HepG2 (cell line): Measurements from ENCODE around the gene MAP3K20. TPM values are rescaled to one million over a fixed set of nuclear protein-coding genes. Genes with fewer than 3 reads are reported as not detected.
A peak's percentile ranks its signal among the peaks of the same experiment; 100 is the strongest.

Experiments used
- ATAC-seq: fragments of 200-7000 bp; cut with Tn5 transposase; 3 replicates; pipeline ENCODE4 v1.9.1; 2020; ENCODE audit warnings: mild to moderate bottlenecking, moderate library complexity
- BruUV-seq: library from RNA; stranded (reverse); fragments of 400-500 nt; replicated peaks from 2 replicates; lab custom pipeline; 2021; lab: Mats Ljungman, UMichigan
- CTCF ChIA-PET: fragments of 300-600 bp; formaldehyde crosslinking; extraction: SDS; loops from one replicate; lab custom pipeline; 2021; ENCODE audit warnings: low total read pairs, inconsistent platforms, low intra/inter-chr PET ratio; lab: Yijun Ruan, JAX
- POLR2A ChIA-PET: fragments of 350-600 bp; sonication (Branson Sonifier 250); formaldehyde crosslinking; loops from one replicate; lab custom pipeline; 2020; ENCODE audit warnings: antibody characterized with exemption, inconsistent platforms; lab: Yijun Ruan, JAX
- DNase-seq: peaks from one replicate; pipeline ENCODE4 v3.0.0-alpha.2; 2015; ENCODE audit warnings: low spot score
- FAIRE-seq: peaks from 3 replicates; lab custom pipeline; 2011; peaks lifted over from hg19 to GRCh38; lab: Jason Lieb, UNC
- H2AFZ ChIP-seq: one replicate; pipeline ENCODE4 v1.6.1; 2011; ENCODE audit warnings: low read length, inconsistent platforms
- H3K27ac ChIP-seq: fragments of 300-600 bp; 3 replicates; pipeline ENCODE4 v1.8.0; 2011; ENCODE audit warnings: mixed run types, mild to moderate bottlenecking, mixed read lengths, low read length, inconsistent platforms; ENCODE audit not compliant: insufficient read depth; ENCODE audit errors: extremely low read length
- H3K27me3 ChIP-seq, 2 experiments: fragments of 200-600 bp in 1 of 2; 2 replicates in 1 of 2; 3 replicates in 1 of 2; pipeline versions ENCODE4 v1.6.0 to v1.8.0; 2011; ENCODE audit warnings: low read length in 2 of 2, mild to moderate bottlenecking in 2 of 2, moderate library complexity in 2 of 2, inconsistent platforms in 1 of 2; ENCODE audit not compliant: insufficient read depth in 2 of 2, control insufficient read depth in 1 of 2
- H3K36me3 ChIP-seq, 2 experiments: fragments of 200-600 bp in 1 of 2; replicated peaks in 1 of 2; 2 replicates in 1 of 2; 3 replicates in 1 of 2; pipeline versions ENCODE4 v1.5.1 to v1.8.0; 2011; ENCODE audit warnings: low read length in 2 of 2, inconsistent platforms in 1 of 2; ENCODE audit not compliant: insufficient read depth in 2 of 2, control insufficient read depth in 1 of 2
- H3K4me1 ChIP-seq: 2 replicates; pipeline ENCODE4 v1.5.1; 2012; ENCODE audit warnings: low read length, inconsistent platforms; ENCODE audit not compliant: insufficient read depth
- H3K4me2 ChIP-seq: 2 replicates; pipeline ENCODE4 v1.6.0; 2011; ENCODE audit warnings: low read depth, low read length, inconsistent platforms
- H3K4me3 ChIP-seq, 3 experiments: fragments of 200-600 bp in 1 of 3; sonication (generic), shearing (Covaris generic) in 1 of 3; replicated peaks in 1 of 3; 2 replicates each; pipeline ENCODE4 v1.5.1; 2011 to 2016; ENCODE audit warnings: low read length in 3 of 3, inconsistent platforms in 2 of 3, low read depth in 2 of 3, mild to moderate bottlenecking in 2 of 3, control low read depth in 1 of 3, mixed read lengths in 1 of 3; ENCODE audit not compliant: insufficient read depth in 1 of 3
- H3K79me2 ChIP-seq: one replicate; pipeline ENCODE4 v1.6.1; 2011; ENCODE audit warnings: low read length, inconsistent platforms; ENCODE audit not compliant: insufficient read depth
- H3K9ac ChIP-seq: 2 replicates; pipeline ENCODE4 v1.6.0; 2011; ENCODE audit warnings: mild to moderate bottlenecking, low read depth, low read length, inconsistent platforms; ENCODE audit not compliant: insufficient read depth
- H3K9me3 ChIP-seq: 2 replicates; pipeline ENCODE4 v1.5.1; 2012; ENCODE audit warnings: mild to moderate bottlenecking, low read length
- H4K20me1 ChIP-seq: 2 replicates; pipeline ENCODE4 v1.6.0; 2011; ENCODE audit warnings: inconsistent platforms, mild to moderate bottlenecking, low read length, moderate library complexity; ENCODE audit not compliant: insufficient read depth
- CREB1 ChIP-seq, 2 experiments: fragments of 450-650 bp in 1 of 2; IDR thresholded peaks; 2 replicates each; pipeline ENCODE4 v1.6.1; 2016 to 2017; ENCODE audit warnings: control low read depth in 1 of 2, mild to moderate bottlenecking in 1 of 2, missing compliant biosample characterization in 1 of 2, missing genetic modification characterization in 1 of 2
- ELF3 ChIP-seq: IDR thresholded peaks from 2 replicates; pipeline ENCODE4 v1.6.1; 2016; ENCODE audit warnings: missing genetic modification reagents, missing compliant biosample characterization
- FLYWCH1 ChIP-seq: sonication (generic); formaldehyde crosslinking; IDR thresholded peaks from 2 replicates; pipeline ENCODE4 v1.8.1; 2023; ENCODE audit warnings: mild to moderate bottlenecking, missing genetic modification reagents
- HDAC6 ChIP-seq: fragments of 200-600 bp; sonication (generic); IDR thresholded peaks from 2 replicates; pipeline ENCODE4 v1.7.0; 2017; ENCODE audit warnings: mild to moderate bottlenecking, antibody characterized with exemption, low read length, low read depth
- JARID2 ChIP-seq: sonication (generic); formaldehyde crosslinking; IDR thresholded peaks from 2 replicates; pipeline ENCODE4 v1.8.1; 2023; ENCODE audit warnings: missing genetic modification reagents, inconsistent platforms; ENCODE audit not compliant: insufficient replicate concordance
- KDM3A ChIP-seq: IDR thresholded peaks from 2 replicates; pipeline ENCODE4 v1.6.1; 2018; ENCODE audit warnings: low read depth, missing compliant biosample characterization
- MAFK ChIP-seq, 2 experiments: IDR thresholded peaks in 1 of 2; conservative IDR thresholded peaks in 1 of 2; 2 replicates each; pipeline ENCODE4 v1.6.1; 2011; ENCODE audit warnings: improper control_type of control experiment in 2 of 2, low read length in 2 of 2
- MBNL3 ChIP-seq: fragments of 250-450 bp; sonication (Bioruptor Pico); conservative IDR thresholded peaks from 2 replicates; pipeline ENCODE4 v1.8.0; 2022; ENCODE audit warnings: mild to moderate bottlenecking, inconsistent platforms
- MLLT10 ChIP-seq: sonication (generic); formaldehyde crosslinking; IDR thresholded peaks from 2 replicates; pipeline ENCODE4 v1.4.0; 2020; ENCODE audit warnings: missing genetic modification reagents
- RCOR2 ChIP-seq: IDR thresholded peaks from 2 replicates; pipeline ENCODE4 v1.6.1; 2016; ENCODE audit warnings: missing biosample characterization, missing genetic modification reagents
- ZNF20 ChIP-seq: sonication (generic); formaldehyde crosslinking; IDR thresholded peaks from 2 replicates; pipeline ENCODE4 v1.4.0; 2020; ENCODE audit warnings: mild to moderate bottlenecking, moderate library complexity, missing genetic modification reagents
- ZNF557 ChIP-seq: sonication (generic); formaldehyde crosslinking; IDR thresholded peaks from 2 replicates; pipeline ENCODE4 v1.4.0; 2020; ENCODE audit warnings: missing genetic modification reagents
- ZNF790 ChIP-seq: sonication (generic); formaldehyde crosslinking; IDR thresholded peaks from 2 replicates; pipeline ENCODE4 v1.8.0; 2022; ENCODE audit warnings: missing genetic modification reagents, mild to moderate bottlenecking, borderline replicate concordance
- in situ Hi-C: cut with HindIII; loops from 2 replicates; pipeline ENCODE4 v1.10.0; 2017; ENCODE audit warnings: low pct_unique_long_range_greater_than_20kb; ENCODE audit not compliant: extremely low pct_ligation_motif_present
- intact Hi-C: fragments of 100-400 bp; cut with micrococcal nuclease; formaldehyde crosslinking; loops from one replicate; pipeline ENCODE4 v1.10.0; 2022; ENCODE audit not compliant: unreplicated experiment
- polyA plus RNA-seq, 8 experiments: library from polyadenylated mRNA; depleted of rRNA in 3 of 8; stranded (reverse) in 7 of 8; unstranded in 1 of 8; fragments of >200 nt; fragmentation: Illumina TruSeq in 4 of 8; extraction: Trizol in 4 of 8; gene quantifications; 2 replicates each; pipeline versions ENCODE4 v1.2.1 to v1.2.3, GENCODE V29; 2011 to 2016; ENCODE audit warnings: low read depth in 4 of 8, missing spikeins in 1 of 8, mixed read lengths in 1 of 8; ENCODE audit not compliant: insufficient read depth in 1 of 8
- total RNA-seq, 5 experiments: library from RNA; depleted of rRNA; stranded (reverse); fragments of >200 nt; fragmentation: Illumina TruSeq; extraction: Trizol; gene quantifications; 2 replicates each; pipeline ENCODE4 v1.2.3, GENCODE V29; 2016; ENCODE audit warnings: low read depth in 1 of 5
- TF ChIP-seq, protein P1 (sequence below): sonication (generic); formaldehyde crosslinking; conservative IDR thresholded peaks from 2 replicates; pipeline ENCODE4 v1.4.0; 2020; ENCODE audit warnings: mild to moderate bottlenecking, missing genetic modification reagents, moderate library complexity
- TF ChIP-seq, protein P2 (sequence below): sonication (generic); formaldehyde crosslinking; conservative IDR thresholded peaks from 2 replicates; pipeline ENCODE4 v1.4.0; 2020; ENCODE audit warnings: missing genetic modification reagents
- TF ChIP-seq, protein P3 (sequence below): sonication (generic); formaldehyde crosslinking; IDR thresholded peaks from 2 replicates; pipeline ENCODE4 v1.5.1; 2020; ENCODE audit warnings: mild to moderate bottlenecking, missing genetic modification reagents
- TF ChIP-seq, protein P4 (sequence below): sonication (generic); formaldehyde crosslinking; IDR thresholded peaks from 2 replicates; pipeline ENCODE4 v1.5.0; 2020; ENCODE audit warnings: mild to moderate bottlenecking, low read depth, missing genetic modification reagents, borderline replicate concordance

MAP3K20 gene
- total and polyA plus RNA-seq, 2 of the 13 experiments (the other 11 are each of a cell fraction or from before 2014, with no cell fraction given): 5.2 to 13.5 TPM

DNA sequence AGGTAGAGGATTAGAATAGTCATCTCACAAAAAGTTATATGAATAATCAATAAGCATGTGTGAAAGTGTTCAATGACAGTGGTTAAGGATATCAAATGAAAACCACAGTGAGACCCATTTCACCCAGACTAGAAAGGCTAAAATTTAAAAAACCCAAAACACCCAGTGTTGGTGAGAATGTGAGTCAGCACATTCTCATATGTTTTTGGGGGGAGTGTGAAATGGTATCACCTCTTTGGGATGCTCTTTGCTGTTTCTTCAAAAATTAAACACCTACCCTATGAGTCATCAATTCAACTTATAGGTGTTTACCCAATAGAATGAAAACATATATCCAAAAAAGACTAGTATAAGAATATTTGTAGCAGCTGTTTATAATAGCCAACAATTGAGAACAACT is 69.8 kb downstream of the MAP3K20 start:
- ChIA-PET CTCF (no interaction called here), POLR2A (no interaction called here)
- Histone ChIP-seq H3K9me3 (peaks cover 4% of the 10 kb centered on the region; the same call in 1 of the 2 replicates), H3K4me1 (no peaks in the 10 kb centered on the region), H3K9ac (no peak overlapping the region), H4K20me1 (no peaks in the 10 kb centered on the region), H3K36me3 (no peaks in the 10 kb centered on the region), H2AFZ (no peak overlapping the region), H3K79me2 (no peaks in the 10 kb centered on the region), H3K27ac (no peak overlapping the region), H3K4me2 (no peak overlapping the region), H3K27me3 (no peaks in the 10 kb centered on the region), H3K4me3 (no peak overlapping the region)
- BruUV-seq: no TSS peak
- ATAC-seq (no peak), FAIRE-seq (no peak), DNase-seq (no peak)
- in situ Hi-C loops (no loop called here), intact Hi-C loops (no loop called here)
- TF ChIP-seq ELF3 (CRISPR knock-in tag): no peak
- no peak for TF ChIP-seq KDM3A (CRISPR knock-in tag)
- peak; percentile 20 to 30; a peak in 2 of 4 replicates for TF ChIP-seq MAFK (conservative IDR thresholded peaks at IDR 0.05 in 1 of 2, IDR thresholded peaks at IDR 0.05 in 1 of 2; ENCODE audit: low read length in 2 of 2)
- TF ChIP-seq, protein P1, sequence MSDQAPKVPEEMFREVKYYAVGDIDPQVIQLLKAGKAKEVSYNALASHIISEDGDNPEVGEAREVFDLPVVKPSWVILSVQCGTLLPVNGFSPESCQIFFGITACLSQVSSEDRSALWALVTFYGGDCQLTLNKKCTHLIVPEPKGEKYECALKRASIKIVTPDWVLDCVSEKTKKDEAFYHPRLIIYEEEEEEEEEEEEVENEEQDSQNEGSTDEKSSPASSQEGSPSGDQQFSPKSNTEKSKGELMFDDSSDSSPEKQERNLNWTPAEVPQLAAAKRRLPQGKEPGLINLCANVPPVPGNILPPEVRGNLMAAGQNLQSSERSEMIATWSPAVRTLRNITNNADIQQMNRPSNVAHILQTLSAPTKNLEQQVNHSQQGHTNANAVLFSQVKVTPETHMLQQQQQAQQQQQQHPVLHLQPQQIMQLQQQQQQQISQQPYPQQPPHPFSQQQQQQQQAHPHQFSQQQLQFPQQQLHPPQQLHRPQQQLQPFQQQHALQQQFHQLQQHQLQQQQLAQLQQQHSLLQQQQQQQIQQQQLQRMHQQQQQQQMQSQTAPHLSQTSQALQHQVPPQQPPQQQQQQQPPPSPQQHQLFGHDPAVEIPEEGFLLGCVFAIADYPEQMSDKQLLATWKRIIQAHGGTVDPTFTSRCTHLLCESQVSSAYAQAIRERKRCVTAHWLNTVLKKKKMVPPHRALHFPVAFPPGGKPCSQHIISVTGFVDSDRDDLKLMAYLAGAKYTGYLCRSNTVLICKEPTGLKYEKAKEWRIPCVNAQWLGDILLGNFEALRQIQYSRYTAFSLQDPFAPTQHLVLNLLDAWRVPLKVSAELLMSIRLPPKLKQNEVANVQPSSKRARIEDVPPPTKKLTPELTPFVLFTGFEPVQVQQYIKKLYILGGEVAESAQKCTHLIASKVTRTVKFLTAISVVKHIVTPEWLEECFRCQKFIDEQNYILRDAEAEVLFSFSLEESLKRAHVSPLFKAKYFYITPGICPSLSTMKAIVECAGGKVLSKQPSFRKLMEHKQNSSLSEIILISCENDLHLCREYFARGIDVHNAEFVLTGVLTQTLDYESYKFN: no peak
- no peak for TF ChIP-seq ZNF790
- no peak for TF ChIP-seq HDAC6
- TF ChIP-seq JARID2 (CRISPR knock-in tag): no peak
- TF ChIP-seq MBNL3: no peak
- TF ChIP-seq ZNF20 (CRISPR knock-in tag): no peak
- TF ChIP-seq, protein P2, sequence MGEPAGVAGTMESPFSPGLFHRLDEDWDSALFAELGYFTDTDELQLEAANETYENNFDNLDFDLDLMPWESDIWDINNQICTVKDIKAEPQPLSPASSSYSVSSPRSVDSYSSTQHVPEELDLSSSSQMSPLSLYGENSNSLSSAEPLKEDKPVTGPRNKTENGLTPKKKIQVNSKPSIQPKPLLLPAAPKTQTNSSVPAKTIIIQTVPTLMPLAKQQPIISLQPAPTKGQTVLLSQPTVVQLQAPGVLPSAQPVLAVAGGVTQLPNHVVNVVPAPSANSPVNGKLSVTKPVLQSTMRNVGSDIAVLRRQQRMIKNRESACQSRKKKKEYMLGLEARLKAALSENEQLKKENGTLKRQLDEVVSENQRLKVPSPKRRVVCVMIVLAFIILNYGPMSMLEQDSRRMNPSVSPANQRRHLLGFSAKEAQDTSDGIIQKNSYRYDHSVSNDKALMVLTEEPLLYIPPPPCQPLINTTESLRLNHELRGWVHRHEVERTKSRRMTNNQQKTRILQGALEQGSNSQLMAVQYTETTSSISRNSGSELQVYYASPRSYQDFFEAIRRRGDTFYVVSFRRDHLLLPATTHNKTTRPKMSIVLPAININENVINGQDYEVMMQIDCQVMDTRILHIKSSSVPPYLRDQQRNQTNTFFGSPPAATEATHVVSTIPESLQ (CRISPR knock-in tag): no peak
- TF ChIP-seq, protein P3, sequence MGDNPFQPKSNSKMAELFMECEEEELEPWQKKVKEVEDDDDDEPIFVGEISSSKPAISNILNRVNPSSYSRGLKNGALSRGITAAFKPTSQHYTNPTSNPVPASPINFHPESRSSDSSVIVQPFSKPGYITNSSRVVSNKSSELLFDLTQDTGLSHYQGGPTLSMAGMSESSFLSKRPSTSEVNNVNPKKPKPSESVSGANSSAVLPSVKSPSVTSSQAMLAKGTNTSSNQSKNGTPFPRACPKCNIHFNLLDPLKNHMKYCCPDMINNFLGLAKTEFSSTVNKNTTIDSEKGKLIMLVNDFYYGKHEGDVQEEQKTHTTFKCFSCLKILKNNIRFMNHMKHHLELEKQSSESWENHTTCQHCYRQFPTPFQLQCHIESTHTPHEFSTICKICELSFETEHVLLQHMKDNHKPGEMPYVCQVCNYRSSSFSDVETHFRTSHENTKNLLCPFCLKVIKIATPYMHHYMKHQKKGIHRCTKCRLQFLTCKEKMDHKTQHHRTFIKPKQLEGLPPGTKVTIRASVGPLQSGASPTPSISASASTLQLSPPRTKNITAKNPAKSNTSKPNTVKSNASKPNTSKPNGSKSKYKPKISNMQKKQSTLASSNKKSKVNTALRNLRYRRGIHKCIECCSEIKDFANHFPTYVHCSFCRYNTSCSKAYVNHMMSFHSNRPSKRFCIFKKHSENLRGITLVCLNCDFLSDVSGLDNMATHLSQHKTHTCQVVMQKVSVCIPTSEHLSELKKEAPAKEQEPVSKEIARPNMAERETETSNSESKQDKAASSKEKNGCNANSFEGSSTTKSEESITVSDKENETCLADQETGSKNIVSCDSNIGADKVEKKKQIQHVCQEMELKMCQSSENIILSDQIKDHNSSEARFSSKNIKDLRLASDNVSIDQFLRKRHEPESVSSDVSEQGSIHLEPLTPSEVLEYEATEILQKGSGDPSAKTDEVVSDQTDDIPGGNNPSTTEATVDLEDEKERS (CRISPR knock-in tag): no peak
- no peak for TF ChIP-seq MLLT10 (CRISPR knock-in tag)
- TF ChIP-seq CREB1 (IDR thresholded peaks at IDR 0.05): 0 out of 2 replicates have a peak, but pooled peaks have one; percentile 28
- no peak for TF ChIP-seq CREB1 (CRISPR knock-in tag; IDR thresholded peaks at IDR 0.05)
- no peak for TF ChIP-seq ZNF557 (CRISPR knock-in tag)
- no peak for TF ChIP-seq RCOR2 (CRISPR knock-in tag)
- no peak for TF ChIP-seq FLYWCH1 (CRISPR knock-in tag)
- TF ChIP-seq, protein P4, sequence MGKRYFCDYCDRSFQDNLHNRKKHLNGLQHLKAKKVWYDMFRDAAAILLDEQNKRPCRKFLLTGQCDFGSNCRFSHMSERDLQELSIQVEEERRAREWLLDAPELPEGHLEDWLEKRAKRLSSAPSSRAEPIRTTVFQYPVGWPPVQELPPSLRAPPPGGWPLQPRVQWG: no peak
